Measurements from ENCODE around the gene WDR70.
A peak's percentile ranks its signal among the peaks of the same experiment; 100 is the strongest.
"Not testable (repeated sequence)": the region's sequence is repeated elsewhere in the genome, so short reads cannot be mapped to it uniquely, and the experiment has no call there.

WDR70 gene

DNA sequence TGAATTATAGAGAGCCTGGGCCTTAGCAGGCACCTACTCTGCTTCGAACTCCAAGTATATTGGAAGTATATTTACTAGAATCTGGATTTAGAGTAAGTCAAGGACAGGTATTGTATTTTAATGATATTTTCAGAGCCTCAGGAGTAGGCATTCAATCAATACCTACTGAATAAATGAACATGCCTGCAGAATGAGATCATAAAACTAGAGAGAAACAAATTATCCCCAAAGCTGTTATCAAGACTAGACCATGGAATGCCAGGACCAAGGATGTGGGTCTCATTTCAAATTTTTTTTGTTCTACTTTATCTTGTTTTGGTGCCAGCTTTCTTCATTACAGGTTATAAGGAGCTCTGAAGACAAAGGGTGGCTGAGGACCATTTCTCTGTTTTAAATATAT lies 394.7 kb downstream of the WDR70 start:
- no peak for DNase-seq (ENCODE audit: low read depth)
- no peak overlapping the region for H3K4me3 ChIP-seq (ENCODE audit: low read depth, low read length)
- TF ChIP-seq, protein P1, sequence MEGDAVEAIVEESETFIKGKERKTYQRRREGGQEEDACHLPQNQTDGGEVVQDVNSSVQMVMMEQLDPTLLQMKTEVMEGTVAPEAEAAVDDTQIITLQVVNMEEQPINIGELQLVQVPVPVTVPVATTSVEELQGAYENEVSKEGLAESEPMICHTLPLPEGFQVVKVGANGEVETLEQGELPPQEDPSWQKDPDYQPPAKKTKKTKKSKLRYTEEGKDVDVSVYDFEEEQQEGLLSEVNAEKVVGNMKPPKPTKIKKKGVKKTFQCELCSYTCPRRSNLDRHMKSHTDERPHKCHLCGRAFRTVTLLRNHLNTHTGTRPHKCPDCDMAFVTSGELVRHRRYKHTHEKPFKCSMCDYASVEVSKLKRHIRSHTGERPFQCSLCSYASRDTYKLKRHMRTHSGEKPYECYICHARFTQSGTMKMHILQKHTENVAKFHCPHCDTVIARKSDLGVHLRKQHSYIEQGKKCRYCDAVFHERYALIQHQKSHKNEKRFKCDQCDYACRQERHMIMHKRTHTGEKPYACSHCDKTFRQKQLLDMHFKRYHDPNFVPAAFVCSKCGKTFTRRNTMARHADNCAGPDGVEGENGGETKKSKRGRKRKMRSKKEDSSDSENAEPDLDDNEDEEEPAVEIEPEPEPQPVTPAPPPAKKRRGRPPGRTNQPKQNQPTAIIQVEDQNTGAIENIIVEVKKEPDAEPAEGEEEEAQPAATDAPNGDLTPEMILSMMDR (IDR thresholded peaks at IDR 0.05; ENCODE audit: low read depth, low read length, missing control alignments): no peak

DNA sequence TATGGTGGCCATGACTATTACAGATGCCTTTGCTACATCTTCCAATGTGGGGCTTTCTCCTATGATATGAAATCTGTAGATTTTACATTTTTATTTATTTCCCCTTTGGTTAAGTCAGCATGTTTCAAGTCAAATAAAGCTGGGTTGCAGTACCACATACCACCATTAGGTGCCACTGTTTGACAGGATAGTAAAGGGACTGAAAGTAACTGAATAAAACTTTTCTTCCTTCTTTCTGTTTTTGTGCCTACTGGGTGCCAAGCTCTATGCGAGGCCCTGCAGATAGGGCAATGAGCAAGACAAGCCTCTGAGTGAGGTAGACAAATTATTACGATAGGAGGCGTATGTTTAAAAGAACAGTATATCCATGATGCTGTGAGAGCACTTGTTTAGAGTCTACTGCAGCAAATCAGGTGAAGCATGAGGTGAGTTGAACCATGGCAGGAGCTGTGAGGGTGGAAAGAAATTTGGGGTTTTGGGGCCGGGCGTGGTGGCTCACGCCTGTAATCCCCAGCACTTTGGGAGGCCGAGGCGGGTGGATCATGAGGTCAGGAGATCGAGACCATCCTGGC lies 395.9 kb downstream of the WDR70 start:
- peak; percentile 8 for DNase-seq (ENCODE audit: low read depth)
- TF ChIP-seq, protein P1 (IDR thresholded peaks at IDR 0.05; ENCODE audit: low read depth, low read length, missing control alignments): peak; percentile 74
- no peak overlapping the region for H3K4me3 ChIP-seq (ENCODE audit: low read depth, low read length)

DNA sequence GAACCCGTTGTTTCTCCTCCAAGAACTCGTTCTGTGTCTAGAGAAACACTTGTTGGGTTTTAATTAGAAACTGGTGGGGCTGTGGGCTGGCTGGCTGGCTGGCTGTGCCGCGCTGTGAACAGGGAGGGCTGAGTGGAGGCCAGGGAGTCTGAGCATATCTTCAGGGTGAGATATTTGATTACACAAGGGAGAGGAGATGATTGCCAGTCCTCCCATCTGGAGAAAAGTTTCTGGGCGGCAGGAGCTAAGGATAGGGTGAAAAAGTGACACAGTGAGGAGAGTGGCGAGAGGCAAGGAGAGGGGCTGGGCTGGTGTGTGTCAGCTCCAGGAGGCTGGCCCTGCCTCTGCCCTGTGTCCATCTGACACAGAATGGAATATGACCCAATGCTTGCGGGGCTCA lies 397.7 kb downstream of the WDR70 start:
- DNase-seq (ENCODE audit: low read depth): no peak
- no peak overlapping the region for H3K4me3 ChIP-seq (ENCODE audit: low read depth, low read length)
- TF ChIP-seq, protein P1 (IDR thresholded peaks at IDR 0.05; ENCODE audit: low read depth, low read length, missing control alignments): no peak

DNA sequence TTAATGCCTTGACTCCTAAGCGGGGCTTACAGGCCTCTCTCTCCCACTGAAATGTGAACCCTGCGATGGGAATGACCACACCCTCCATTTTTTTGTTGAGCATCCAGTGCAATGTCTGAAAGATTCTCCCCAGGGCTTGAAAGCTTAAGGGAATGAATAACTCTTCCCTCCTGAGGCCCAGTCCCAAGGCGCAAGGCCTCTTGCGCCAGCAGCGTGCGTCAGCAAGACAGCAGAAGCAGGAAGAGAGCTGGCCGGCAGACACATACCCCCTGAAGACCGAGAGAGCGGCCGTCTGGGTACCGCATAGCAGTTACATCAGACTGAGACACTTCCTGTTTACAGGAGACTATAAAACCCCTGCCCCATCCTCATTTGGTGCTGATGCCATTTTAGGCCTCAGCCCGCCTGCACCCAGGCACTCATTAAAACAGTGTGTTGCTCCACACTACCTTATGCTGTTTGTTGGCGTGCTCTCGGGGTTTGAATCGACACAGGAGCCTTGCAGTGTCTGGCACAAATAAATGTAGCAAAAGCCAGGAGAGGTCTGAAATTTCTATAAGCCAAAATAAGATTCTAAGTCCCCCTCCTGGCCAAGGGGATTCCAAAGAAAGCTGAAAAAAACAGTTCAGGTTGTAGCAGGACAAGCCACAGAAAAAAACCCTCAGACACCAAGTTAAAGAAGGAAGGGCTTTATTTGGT lies 398.5 kb downstream of the WDR70 start:
- no peak overlapping the region for H3K4me3 ChIP-seq (ENCODE audit: low read depth, low read length)
- no peak for DNase-seq (ENCODE audit: low read depth)
- TF ChIP-seq, protein P1 (IDR thresholded peaks at IDR 0.05; ENCODE audit: low read depth, low read length, missing control alignments): no peak

DNA sequence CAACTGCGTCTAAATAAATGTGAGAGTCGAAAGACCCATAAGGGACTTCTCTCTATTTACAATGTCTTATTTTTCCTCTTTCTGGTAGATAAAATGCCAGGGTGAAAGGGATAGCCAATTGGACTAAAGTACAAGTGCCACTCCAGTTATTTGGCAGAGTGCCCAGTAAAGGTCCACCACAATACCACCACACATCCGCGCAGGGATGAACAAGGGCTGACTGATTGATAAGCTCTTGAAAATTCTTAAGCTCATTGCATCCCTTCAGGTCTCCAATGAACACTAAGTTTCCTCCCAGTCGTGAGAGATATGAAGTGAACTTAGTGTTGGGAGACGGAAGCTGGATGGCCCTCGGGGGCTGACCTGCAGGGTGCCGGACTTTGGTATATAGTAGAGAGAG lies 402.3 kb downstream of the WDR70 start:
- not testable (repeated sequence) for DNase-seq (ENCODE audit: low read depth); H3K4me3 ChIP-seq (ENCODE audit: low read depth, low read length)

DNA sequence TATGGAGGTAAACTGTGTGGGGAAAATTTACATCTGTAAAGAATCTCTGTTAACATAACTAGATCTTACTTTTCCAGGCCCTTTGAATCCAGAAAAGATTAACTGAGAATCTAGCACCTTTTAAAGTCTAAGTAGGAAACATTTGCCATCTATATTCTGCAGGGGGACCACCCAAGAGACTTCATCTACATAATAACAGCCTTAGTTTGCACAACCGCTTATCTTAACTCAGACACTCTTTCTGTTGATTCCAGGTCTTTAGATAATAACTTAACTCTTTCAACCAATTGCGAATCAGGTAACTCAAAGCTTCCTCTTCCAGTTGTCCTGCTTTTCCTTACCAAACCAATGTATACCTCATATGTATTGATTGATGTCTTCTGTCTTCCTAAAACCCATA lies 407.3 kb downstream of the WDR70 start:
- no peak for DNase-seq (ENCODE audit: low read depth)
- TF ChIP-seq, protein P1 (IDR thresholded peaks at IDR 0.05; ENCODE audit: low read depth, low read length, missing control alignments): no peak
- no peak overlapping the region for H3K4me3 ChIP-seq (ENCODE audit: low read depth, low read length)

DNA sequence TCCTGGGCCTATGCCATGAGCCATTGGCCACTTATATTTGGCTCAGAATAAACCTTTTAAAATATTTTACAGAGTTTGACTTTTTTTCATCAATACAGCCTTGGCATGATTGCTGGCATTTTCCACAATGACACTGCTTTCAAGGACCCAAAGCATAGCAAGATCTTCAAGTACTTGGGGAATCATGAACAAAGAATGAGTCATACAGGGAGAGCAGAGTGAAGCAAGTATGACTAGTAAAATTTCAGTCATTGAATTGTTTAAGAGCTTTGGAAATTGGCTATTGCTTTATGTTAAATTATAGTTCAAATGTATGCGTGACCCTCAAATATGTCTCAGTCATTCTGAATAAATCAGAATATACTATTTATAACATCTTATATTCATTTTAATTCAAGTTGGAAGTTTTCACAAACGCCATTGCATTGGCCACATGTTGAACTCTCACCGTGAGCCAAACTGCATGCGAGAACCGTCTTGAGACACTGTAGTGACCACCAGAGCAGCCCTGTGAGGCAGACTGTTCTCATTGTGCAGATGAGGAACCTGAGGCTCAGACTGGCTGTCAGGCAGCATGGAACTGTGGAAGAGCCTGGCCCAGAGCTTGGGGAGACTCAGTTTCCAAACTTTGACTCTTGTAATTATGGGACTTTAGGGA lies 407.9 kb downstream of the WDR70 start:
- no peak overlapping the region for H3K4me3 ChIP-seq (ENCODE audit: low read depth, low read length)
- TF ChIP-seq, protein P1 (IDR thresholded peaks at IDR 0.05; ENCODE audit: low read depth, low read length, missing control alignments): no peak
- DNase-seq (ENCODE audit: low read depth): no peak
